Measurements from ENCODE around the gene MEPE.
"Not testable (repeated sequence)": the region's sequence is repeated elsewhere in the genome, so short reads cannot be mapped to it uniquely, and the experiment has no call there.

Gene MEPE

DNA sequence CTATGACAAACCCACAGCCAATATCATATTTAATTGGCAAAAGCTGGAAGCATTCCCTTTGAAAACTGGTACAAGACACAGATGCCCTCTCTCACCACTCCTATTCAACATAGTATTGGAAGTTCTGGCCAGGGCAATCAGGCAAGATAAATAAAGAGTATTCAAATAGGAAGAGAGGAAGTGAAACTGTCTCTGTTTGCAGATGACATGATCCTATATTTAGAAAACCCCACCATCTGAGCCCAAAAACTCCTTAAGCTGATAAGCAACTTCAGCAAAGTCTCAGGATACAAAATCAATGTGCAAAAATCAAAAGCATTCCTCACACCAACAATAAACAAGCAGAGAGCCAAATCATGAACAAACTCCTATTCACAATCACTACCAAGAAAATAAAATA is 58.0 kb downstream of the MEPE start:
- not testable (repeated sequence) for DNase-seq

DNA sequence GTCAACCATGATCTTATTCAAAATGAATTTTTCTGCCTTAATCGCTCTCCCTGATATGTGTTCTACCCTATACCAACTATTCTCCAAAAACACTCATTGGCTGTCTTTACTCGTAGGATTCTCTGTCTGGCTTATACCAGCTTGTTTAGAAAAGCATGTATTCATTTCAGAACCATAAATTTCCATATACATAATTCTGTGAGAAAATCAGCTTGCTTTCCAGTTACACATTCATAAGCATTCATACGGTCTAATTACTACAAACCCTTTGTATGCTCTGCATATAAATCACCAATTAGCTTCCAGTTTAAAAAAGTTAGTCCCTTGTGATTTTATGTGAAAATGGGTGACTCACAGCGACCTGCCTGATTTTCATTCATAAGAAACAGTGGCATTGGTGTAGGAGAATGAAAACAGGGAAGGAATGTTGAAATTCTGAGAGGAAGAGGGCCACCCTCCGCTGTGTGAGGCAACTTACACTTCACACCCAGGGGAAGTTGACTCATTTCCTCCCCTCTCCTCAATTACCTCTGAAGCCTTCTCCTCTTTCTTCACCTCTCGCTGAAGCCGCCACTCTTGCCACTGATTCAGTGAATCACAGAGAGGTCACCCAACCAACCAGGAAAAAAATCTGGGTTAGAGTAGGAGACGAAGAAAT is 63.3 kb downstream of the MEPE start:
- no peak for DNase-seq
